ENCODE results near the gene SEZ6L.
A peak's percentile ranks its signal among the peaks of the same experiment; 100 is the strongest.

The SEZ6L gene

DNA sequence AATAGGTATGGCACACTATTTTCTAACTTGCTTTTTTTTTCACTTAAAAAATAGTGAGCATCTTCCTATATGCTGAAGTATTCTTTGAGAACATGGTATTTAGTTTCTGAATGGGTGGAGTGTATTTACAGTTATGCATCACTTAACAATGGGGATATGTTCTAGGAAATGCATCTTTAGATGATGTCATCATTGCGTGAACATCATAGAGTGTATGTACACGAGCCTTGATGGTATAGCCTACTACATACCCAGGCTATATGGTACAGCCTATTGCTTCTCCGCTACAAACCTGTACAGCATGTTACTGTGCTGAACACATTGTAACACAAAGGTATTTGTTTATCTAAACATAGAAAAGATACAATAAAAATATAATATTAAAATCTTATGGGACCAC, 135.5 kb downstream of the SEZ6L start:
- TF ChIP-seq CREB1 (IDR thresholded peaks at IDR 0.05; ENCODE audit: low read depth) (no peak), ZBTB7A (IDR thresholded peaks at IDR 0.05; ENCODE audit: low read depth) (no peak), NFIC (IDR thresholded peaks at IDR 0.05) (no peak), RAD21 (IDR thresholded peaks at IDR 0.05; ENCODE audit: low read depth) (no peak), YY1 (IDR thresholded peaks at IDR 0.05; ENCODE audit: low read depth) (no peak), CEBPB (IDR thresholded peaks at IDR 0.05) (no peak), TAF1 (IDR thresholded peaks at IDR 0.05; ENCODE audit: low read depth) (no peak), EGR1 (IDR thresholded peaks at IDR 0.05) (no peak), TCF12 (IDR thresholded peaks at IDR 0.05; ENCODE audit: low read depth) (no peak), FOXM1 (IDR thresholded peaks at IDR 0.05; ENCODE audit: borderline replicate concordance, low read depth) (no peak)
- TF ChIP-seq, protein P1, sequence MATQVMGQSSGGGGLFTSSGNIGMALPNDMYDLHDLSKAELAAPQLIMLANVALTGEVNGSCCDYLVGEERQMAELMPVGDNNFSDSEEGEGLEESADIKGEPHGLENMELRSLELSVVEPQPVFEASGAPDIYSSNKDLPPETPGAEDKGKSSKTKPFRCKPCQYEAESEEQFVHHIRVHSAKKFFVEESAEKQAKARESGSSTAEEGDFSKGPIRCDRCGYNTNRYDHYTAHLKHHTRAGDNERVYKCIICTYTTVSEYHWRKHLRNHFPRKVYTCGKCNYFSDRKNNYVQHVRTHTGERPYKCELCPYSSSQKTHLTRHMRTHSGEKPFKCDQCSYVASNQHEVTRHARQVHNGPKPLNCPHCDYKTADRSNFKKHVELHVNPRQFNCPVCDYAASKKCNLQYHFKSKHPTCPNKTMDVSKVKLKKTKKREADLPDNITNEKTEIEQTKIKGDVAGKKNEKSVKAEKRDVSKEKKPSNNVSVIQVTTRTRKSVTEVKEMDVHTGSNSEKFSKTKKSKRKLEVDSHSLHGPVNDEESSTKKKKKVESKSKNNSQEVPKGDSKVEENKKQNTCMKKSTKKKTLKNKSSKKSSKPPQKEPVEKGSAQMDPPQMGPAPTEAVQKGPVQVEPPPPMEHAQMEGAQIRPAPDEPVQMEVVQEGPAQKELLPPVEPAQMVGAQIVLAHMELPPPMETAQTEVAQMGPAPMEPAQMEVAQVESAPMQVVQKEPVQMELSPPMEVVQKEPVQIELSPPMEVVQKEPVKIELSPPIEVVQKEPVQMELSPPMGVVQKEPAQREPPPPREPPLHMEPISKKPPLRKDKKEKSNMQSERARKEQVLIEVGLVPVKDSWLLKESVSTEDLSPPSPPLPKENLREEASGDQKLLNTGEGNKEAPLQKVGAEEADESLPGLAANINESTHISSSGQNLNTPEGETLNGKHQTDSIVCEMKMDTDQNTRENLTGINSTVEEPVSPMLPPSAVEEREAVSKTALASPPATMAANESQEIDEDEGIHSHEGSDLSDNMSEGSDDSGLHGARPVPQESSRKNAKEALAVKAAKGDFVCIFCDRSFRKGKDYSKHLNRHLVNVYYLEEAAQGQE (IDR thresholded peaks at IDR 0.05; ENCODE audit: low read depth), result no peak

DNA sequence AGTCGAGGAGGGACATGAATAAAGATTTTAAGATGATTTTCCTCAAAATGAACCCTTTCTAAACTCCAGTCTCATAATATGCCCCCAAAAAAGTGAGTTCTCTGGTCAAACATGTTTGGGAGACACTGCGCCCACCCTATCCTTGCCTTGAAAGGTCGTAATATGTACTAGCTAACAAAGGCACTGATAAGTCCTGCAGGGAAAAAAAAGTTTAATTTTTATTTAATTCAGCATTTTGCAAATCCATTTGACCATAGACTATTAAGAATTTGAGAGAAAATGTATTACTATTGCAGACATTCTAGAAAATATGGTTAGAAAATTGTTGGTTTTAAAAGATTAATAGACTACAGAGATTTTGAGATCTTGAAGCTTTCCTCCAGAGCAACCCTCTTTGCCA, 139.2 kb downstream of the SEZ6L start:
- TF ChIP-seq ZBTB7A (IDR thresholded peaks at IDR 0.05; ENCODE audit: low read depth) (no peak), NFIC (IDR thresholded peaks at IDR 0.05) (no peak), TCF12 (IDR thresholded peaks at IDR 0.05; ENCODE audit: low read depth) (no peak), RAD21 (IDR thresholded peaks at IDR 0.05; ENCODE audit: low read depth) (no peak)
- TF ChIP-seq, protein P2, sequence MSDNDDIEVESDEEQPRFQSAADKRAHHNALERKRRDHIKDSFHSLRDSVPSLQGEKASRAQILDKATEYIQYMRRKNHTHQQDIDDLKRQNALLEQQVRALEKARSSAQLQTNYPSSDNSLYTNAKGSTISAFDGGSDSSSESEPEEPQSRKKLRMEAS (IDR thresholded peaks at IDR 0.05), result no peak
- TF ChIP-seq, protein P3, sequence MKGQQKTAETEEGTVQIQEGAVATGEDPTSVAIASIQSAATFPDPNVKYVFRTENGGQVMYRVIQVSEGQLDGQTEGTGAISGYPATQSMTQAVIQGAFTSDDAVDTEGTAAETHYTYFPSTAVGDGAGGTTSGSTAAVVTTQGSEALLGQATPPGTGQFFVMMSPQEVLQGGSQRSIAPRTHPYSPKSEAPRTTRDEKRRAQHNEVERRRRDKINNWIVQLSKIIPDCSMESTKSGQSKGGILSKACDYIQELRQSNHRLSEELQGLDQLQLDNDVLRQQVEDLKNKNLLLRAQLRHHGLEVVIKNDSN (IDR thresholded peaks at IDR 0.05), result no peak

DNA sequence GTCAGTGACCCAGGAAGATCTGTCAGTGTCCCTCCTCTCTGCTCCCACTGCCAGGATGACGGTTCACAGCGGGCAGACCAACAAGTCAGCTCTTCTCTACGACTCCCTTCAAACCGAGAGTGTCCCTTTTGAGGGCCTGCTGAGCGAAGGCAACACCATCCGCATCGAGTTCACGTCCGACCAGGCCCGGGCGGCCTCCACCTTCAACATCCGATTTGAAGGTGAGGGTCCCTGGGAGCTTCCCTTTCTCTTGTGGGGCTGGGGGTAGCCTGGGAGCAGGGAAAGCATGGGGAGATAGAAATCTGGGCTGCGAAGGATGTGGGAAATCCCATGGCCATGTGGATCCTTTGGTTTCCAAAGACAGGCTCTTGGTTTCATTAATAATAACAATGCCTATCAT, 141.4 kb downstream of the SEZ6L start:
- no peak for TF ChIP-seq YY1 (IDR thresholded peaks at IDR 0.05; ENCODE audit: low read depth)
- TF ChIP-seq TCF12 (IDR thresholded peaks at IDR 0.05; ENCODE audit: low read depth), result no peak
- TF ChIP-seq CREB1 (IDR thresholded peaks at IDR 0.05; ENCODE audit: low read depth), result no peak
- TF ChIP-seq EGR1 (IDR thresholded peaks at IDR 0.05), result no peak
- TF ChIP-seq, protein P3 (IDR thresholded peaks at IDR 0.05), result no peak
- no peak for TF ChIP-seq EP300 (IDR thresholded peaks at IDR 0.05; ENCODE audit: borderline replicate concordance)
- TF ChIP-seq ZBTB7A (IDR thresholded peaks at IDR 0.05; ENCODE audit: low read depth), result no peak
- TF ChIP-seq TEAD4 (IDR thresholded peaks at IDR 0.05), result no peak
- TF ChIP-seq FOXM1 (IDR thresholded peaks at IDR 0.05; ENCODE audit: borderline replicate concordance, low read depth), result no peak
- TF ChIP-seq RAD21 (IDR thresholded peaks at IDR 0.05; ENCODE audit: low read depth), result no peak

DNA sequence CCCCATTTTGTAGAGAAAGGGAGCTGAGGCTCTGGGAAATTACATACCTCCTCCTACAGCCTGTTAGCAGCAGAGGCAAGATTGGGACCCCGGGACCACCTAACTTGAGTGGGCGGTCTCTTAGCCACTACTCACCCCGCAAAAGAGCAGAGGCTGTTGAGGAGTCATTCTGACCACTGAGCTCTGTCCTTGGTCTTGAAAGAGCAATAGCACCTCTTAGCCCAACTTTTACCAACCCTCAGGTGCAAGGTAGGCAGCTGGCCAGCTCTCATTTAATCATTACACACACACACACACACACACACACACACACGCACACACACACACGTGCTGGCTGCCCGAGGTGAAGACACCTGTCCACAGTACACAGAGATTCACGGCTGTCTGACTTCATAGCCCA, 144.0 kb downstream of the SEZ6L start:
- no peak for TF ChIP-seq TAF1 (IDR thresholded peaks at IDR 0.05; ENCODE audit: low read depth)
- no peak for TF ChIP-seq TCF12 (IDR thresholded peaks at IDR 0.05; ENCODE audit: low read depth)
- TF ChIP-seq, protein P1 (IDR thresholded peaks at IDR 0.05; ENCODE audit: low read depth), result peak; percentile 63

DNA sequence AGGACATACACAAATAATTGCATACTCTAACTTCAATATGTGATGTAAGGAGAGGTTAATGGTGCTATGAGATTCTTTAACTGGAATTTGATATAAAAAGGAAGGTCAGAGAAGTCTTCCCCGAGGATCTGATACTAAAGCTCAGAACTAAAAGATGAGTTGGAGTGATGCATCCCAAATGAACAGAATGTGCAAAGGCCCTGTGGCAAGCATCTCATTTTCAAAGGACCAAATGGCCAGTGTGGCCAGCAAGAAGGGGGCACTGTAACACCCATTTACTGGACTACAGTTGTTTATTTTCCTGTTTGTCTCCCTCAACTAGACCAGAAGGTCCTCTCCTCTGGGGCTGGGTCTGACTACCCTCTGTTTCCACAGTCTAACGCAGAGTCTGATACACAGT, 144.9 kb downstream of the SEZ6L start:
- TF ChIP-seq FOXM1 (IDR thresholded peaks at IDR 0.05; ENCODE audit: borderline replicate concordance, low read depth) (no peak), YY1 (IDR thresholded peaks at IDR 0.05; ENCODE audit: low read depth) (no peak), CREB1 (IDR thresholded peaks at IDR 0.05; ENCODE audit: low read depth) (no peak), EGR1 (IDR thresholded peaks at IDR 0.05) (no peak), NFIC (IDR thresholded peaks at IDR 0.05) (no peak), EP300 (IDR thresholded peaks at IDR 0.05; ENCODE audit: borderline replicate concordance) (no peak), TEAD4 (IDR thresholded peaks at IDR 0.05) (no peak), TAF1 (IDR thresholded peaks at IDR 0.05; ENCODE audit: low read depth) (no peak), RAD21 (IDR thresholded peaks at IDR 0.05; ENCODE audit: low read depth) (no peak), CEBPB (IDR thresholded peaks at IDR 0.05) (no peak)
- TF ChIP-seq, protein P2 (IDR thresholded peaks at IDR 0.05), result no peak
- TF ChIP-seq, protein P1 (IDR thresholded peaks at IDR 0.05; ENCODE audit: low read depth), result no peak
- TF ChIP-seq, protein P3 (IDR thresholded peaks at IDR 0.05), result no peak
